Measurements from ENCODE around the gene PLP2. TPM values are rescaled to one million over a fixed set of nuclear protein-coding genes. Genes with fewer than 3 reads are reported as not detected.

PLP2 gene
- total and polyA plus RNA-seq, 2 of the 4 experiments (the other 2 are of a cell fraction), result 22.6 to 156 TPM

- Histone ChIP-seq H3K9me3 (ENCODE audit: control insufficient read depth, insufficient read depth, low read length) (no peaks in the 10 kb centered on the region; the same call in 1 of the 2 replicates), H3K23ac (ENCODE audit: low read depth, low read length) (no peak overlapping the region), H3K27ac (ENCODE audit: insufficient read depth, low read length) (no peak overlapping the region), H3K4ac (ENCODE audit: low read depth, low read length) (no peak overlapping the region), H4K91ac (ENCODE audit: insufficient read depth, low read depth, low read length) (no peak overlapping the region), H3K4me3 (ENCODE audit: insufficient read depth, low read depth, low read length) (no peak overlapping the region), H3K36me3 (ENCODE audit: control insufficient read depth, insufficient read depth, low read length) (peaks cover 25% of the 10 kb centered on the region), H2AK5ac (ENCODE audit: low read depth, low read length) (no peak overlapping the region), H2AFZ (replicated peaks; ENCODE audit: low read length, poor library complexity) (peak overlapping the region; percentile 58), H2BK15ac (ENCODE audit: low read depth, low read length) (no peak overlapping the region), H3K4me1 (ENCODE audit: control insufficient read depth, insufficient read depth, low read length) (peaks cover 1% of the 10 kb centered on the region), H2BK5ac (ENCODE audit: low read depth, low read length, poor library complexity, severe bottlenecking) (no peak overlapping the region), H3K4me2 (ENCODE audit: low read depth, low read length) (no peak overlapping the region), H3K14ac (replicated peaks; ENCODE audit: low read depth, low read length) (no peak overlapping the region), H3K18ac (ENCODE audit: low read depth, low read length) (no peak overlapping the region), H4K8ac (ENCODE audit: low read depth in 2 of 2, low read length in 2 of 2) (no peak overlapping the region), H3K56ac (ENCODE audit: extremely low read depth, insufficient read depth, low read length) (no peak overlapping the region), H2BK20ac (ENCODE audit: low read depth, low read length) (no peak overlapping the region), H4K5ac (ENCODE audit: low read depth, low read length) (no peak overlapping the region), H3K9me1 (ENCODE audit: insufficient read depth, low read length) (0 out of 2 replicates have a peak, but pooled peaks cover 5% of the 10 kb centered on the region), H3K9ac (ENCODE audit: low read depth, low read length) (no peak overlapping the region), H2BK120ac (ENCODE audit: low read depth, low read length) (no peak overlapping the region), H3K27me3 (ENCODE audit: control insufficient read depth, insufficient read depth, low read length) (no peaks in the 10 kb centered on the region), H4K20me1 (ENCODE audit: insufficient read depth, low read length) (no peaks in the 10 kb centered on the region; the same call in 1 of the 2 replicates), H2AK9ac (replicated peaks; ENCODE audit: low read depth, low read length, poor library complexity) (no peak overlapping the region), H3K79me1 (ENCODE audit: low read depth in 1 of 2, low read length in 2 of 2) (peaks cover 12% of the 10 kb centered on the region in 2 experiments; a peak in 3 of 4 replicates)
- ATAC-seq (ENCODE audit: low read depth) (no peak), DNase-seq (no peak)
- BruUV-seq (replicated peaks), result no TSS peak
- ChIA-PET POLR2A (ENCODE audit: unreplicated experiment) (no interaction called here), CTCF (interaction anchor here (0.7 kb wide), 1 partner anchor 9 kb away, joined by 4 read pairs; no protein-coding TSS in a partner anchor)
- in situ Hi-C loops (cut with MboI; ENCODE audit: low sequenced_read_pairs), result no loop called here
- WGBS, 2 experiments (ENCODE audit: extremely low coverage in 2 of 2, insufficient read length in 1 of 2), result 73% methylated on average over 5 of the region's 23 CpGs; no CpG with 5 or more reads in 1 of the 2 experiments
- TF ChIP-seq CHD1 (IDR thresholded peaks at IDR 0.05; ENCODE audit: low read depth, low read length), result no peak
- TF ChIP-seq USF2 (IDR thresholded peaks at IDR 0.05; ENCODE audit: low read depth, low read length), result no peak
- TF ChIP-seq SMC3 (IDR thresholded peaks at IDR 0.05; ENCODE audit: low read depth, low read length), result no peak
- no peak for TF ChIP-seq MAZ (IDR thresholded peaks at IDR 0.05; ENCODE audit: borderline replicate concordance, low read depth, low read length)
- dilution Hi-C loops (cut with HindIII; ENCODE audit: low sequenced_read_pairs, unreplicated experiment), result no loop called here
- intact Hi-C loops (cut with micrococcal nuclease), result no loop called here
Measured at GRCh38 chrX:49177873-49178480, 6.3 kb downstream of the PLP2 start.

All from IMR-90 (cell line).